ENCODE measurements around the gene SS18L1.

GRCh38 chr20:62226707-62227590, 83.4 kb downstream of the SS18L1 start:
- no peak for TF ChIP-seq CTCF (IDR thresholded peaks at IDR 0.05)
- TF ChIP-seq POLR2A (IDR thresholded peaks at IDR 0.05), result no peak
- TF ChIP-seq POLR2AphosphoS5 (IDR thresholded peaks at IDR 0.05), result no peak
- TF ChIP-seq EP300 (IDR thresholded peaks at IDR 0.05; ENCODE audit: low read depth), result no peak
